ENCODE results near the gene NBPF1.
"Not testable (repeated sequence)": the region's sequence is repeated elsewhere in the genome, so short reads cannot be mapped to it uniquely, and the experiment has no call there.

The NBPF1 gene

GRCh38 chr1:16613185-16614147 lies at the start of gene NBPF1:
NBPF1 (minus strand) TSS chr1:16613564.
- DNase-seq = peak; percentile 100

- DNase-seq = not testable (repeated sequence)
Measured at GRCh38 chr1:16658234-16658633, 44.9 kb upstream of the NBPF1 start.

- not testable (repeated sequence) for DNase-seq
Measured at GRCh38 chr1:16656981-16657683, 43.8 kb upstream of the NBPF1 start.

GRCh38 chr1:16656574-16656973 lies 43.2 kb upstream of the NBPF1 start:
- not testable (repeated sequence) for DNase-seq

- DNase-seq = not testable (repeated sequence)
Measured at GRCh38 chr1:16651560-16651959, 38.2 kb upstream of the NBPF1 start.

GRCh38 chr1:16649960-16650359 lies 36.6 kb upstream of the NBPF1 start:
- not testable (repeated sequence) for DNase-seq

- not testable (repeated sequence) for DNase-seq
Measured at GRCh38 chr1:16649390-16649789, 36.0 kb upstream of the NBPF1 start.

GRCh38 chr1:16648756-16649155 lies 35.4 kb upstream of the NBPF1 start:
- DNase-seq = not testable (repeated sequence)

GRCh38 chr1:16648250-16648649 lies 34.9 kb upstream of the NBPF1 start:
- DNase-seq = not testable (repeated sequence)

- not testable (repeated sequence) for DNase-seq
Measured at GRCh38 chr1:16647179-16648176, 34.1 kb upstream of the NBPF1 start.

- DNase-seq = not testable (repeated sequence)
Measured at GRCh38 chr1:16646716-16647115, 33.4 kb upstream of the NBPF1 start.

- DNase-seq = not testable (repeated sequence)
Measured at GRCh38 chr1:16646061-16646664, 32.8 kb upstream of the NBPF1 start.

- DNase-seq = not testable (repeated sequence)
Measured at GRCh38 chr1:16645271-16646060, 32.1 kb upstream of the NBPF1 start.

- peak; percentile 80 for DNase-seq
Measured at GRCh38 chr1:16644482-16645270, 31.3 kb upstream of the NBPF1 start.

- DNase-seq = no peak
Measured at GRCh38 chr1:16644193-16644481, 30.8 kb upstream of the NBPF1 start.

GRCh38 chr1:16643476-16644192 lies 30.3 kb upstream of the NBPF1 start:
- DNase-seq = not testable (repeated sequence)

GRCh38 chr1:16643001-16643411 lies 29.6 kb upstream of the NBPF1 start:
- not testable (repeated sequence) for DNase-seq

- DNase-seq = not testable (repeated sequence)
Measured at GRCh38 chr1:16642025-16642966, 28.9 kb upstream of the NBPF1 start.

Data from DMS79 (cell line).